ENCODE data around the gene DNAH7. TPM values are rescaled to one million over a fixed set of nuclear protein-coding genes. Genes with fewer than 3 reads are reported as not detected.

Gene DNAH7
- total RNA-seq, 6 experiments from 2014 or later = 0.05 to 0.41 (median 0.23) TPM

DNA sequence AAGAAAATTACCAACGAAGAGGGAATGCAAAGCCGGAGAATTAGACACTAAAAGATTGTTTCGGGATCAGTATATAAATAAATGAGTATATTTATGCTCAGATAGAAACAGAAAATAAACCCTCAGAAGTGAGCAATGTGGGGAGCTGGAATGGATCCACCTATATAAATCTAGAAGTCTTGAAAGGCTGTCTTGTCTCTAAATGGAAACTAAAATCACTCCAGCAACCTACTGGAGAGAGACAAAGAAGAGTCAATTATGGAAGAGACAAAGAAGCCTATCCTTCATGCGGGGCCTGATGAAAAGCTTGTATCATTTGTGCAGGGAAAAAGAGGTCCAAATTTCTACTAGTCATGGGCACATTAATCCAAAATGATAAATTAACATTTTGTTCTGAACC, 158.1 kb downstream of the DNAH7 start:
- no peak for DNase-seq
- H3K9me3 Mint-ChIP-seq = no peaks in the 10 kb centered on the region
- H3K4me3 Mint-ChIP-seq = no peak overlapping the region
- H3K36me3 Mint-ChIP-seq (ENCODE audit: low read depth) = no peaks in the 10 kb centered on the region
- TF ChIP-seq, protein P1, sequence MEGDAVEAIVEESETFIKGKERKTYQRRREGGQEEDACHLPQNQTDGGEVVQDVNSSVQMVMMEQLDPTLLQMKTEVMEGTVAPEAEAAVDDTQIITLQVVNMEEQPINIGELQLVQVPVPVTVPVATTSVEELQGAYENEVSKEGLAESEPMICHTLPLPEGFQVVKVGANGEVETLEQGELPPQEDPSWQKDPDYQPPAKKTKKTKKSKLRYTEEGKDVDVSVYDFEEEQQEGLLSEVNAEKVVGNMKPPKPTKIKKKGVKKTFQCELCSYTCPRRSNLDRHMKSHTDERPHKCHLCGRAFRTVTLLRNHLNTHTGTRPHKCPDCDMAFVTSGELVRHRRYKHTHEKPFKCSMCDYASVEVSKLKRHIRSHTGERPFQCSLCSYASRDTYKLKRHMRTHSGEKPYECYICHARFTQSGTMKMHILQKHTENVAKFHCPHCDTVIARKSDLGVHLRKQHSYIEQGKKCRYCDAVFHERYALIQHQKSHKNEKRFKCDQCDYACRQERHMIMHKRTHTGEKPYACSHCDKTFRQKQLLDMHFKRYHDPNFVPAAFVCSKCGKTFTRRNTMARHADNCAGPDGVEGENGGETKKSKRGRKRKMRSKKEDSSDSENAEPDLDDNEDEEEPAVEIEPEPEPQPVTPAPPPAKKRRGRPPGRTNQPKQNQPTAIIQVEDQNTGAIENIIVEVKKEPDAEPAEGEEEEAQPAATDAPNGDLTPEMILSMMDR (IDR thresholded peaks at IDR 0.05) = no peak
- H3K4me1 Mint-ChIP-seq (ENCODE audit: low read depth) = no peaks in the 10 kb centered on the region
- peaks cover 4% of the 10 kb centered on the region for H3K27me3 Mint-ChIP-seq (ENCODE audit: insufficient read depth)
- H3K27ac Mint-ChIP-seq = no peak overlapping the region

GRCh38 chr2:195909926-195910325, 158.7 kb downstream of the DNAH7 start:
- Mint-ChIP-seq H3K4me1 (ENCODE audit: low read depth) (no peaks in the 10 kb centered on the region), H3K4me3 (no peak overlapping the region), H3K9me3 (no peaks in the 10 kb centered on the region), H3K27ac (no peak overlapping the region), H3K27me3 (ENCODE audit: insufficient read depth) (peaks cover 4% of the 10 kb centered on the region), H3K36me3 (ENCODE audit: low read depth) (no peaks in the 10 kb centered on the region)
- TF ChIP-seq, protein P1 (IDR thresholded peaks at IDR 0.05) = no peak
- no peak for DNase-seq

DNA sequence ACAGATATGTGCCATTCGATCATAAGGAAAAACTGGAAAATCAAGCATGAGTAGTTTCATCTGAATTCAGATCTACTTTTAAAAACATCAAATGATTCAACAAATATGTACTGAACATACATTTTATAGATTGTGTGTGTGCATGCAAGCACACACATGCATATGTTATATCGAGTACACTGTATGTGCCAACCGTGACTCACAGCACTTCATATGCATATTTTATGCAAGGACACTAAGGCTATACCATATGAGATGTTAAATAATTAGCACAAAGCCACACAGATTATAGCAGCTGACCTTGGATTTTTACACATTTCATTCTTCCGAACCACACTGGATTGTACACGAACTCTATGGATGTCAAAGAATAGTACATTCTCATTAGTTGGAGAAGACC, 161.2 kb downstream of the DNAH7 start:
- DNase-seq = no peak
- H3K27ac Mint-ChIP-seq = no peak overlapping the region
- TF ChIP-seq, protein P1 (IDR thresholded peaks at IDR 0.05) = no peak
- H3K36me3 Mint-ChIP-seq (ENCODE audit: low read depth) = no peaks in the 10 kb centered on the region
- H3K27me3 Mint-ChIP-seq (ENCODE audit: insufficient read depth) = peaks cover 12% of the 10 kb centered on the region
- H3K9me3 Mint-ChIP-seq = no peaks in the 10 kb centered on the region
- no peaks in the 10 kb centered on the region for H3K4me1 Mint-ChIP-seq (ENCODE audit: low read depth)
- no peak overlapping the region for H3K4me3 Mint-ChIP-seq

DNA sequence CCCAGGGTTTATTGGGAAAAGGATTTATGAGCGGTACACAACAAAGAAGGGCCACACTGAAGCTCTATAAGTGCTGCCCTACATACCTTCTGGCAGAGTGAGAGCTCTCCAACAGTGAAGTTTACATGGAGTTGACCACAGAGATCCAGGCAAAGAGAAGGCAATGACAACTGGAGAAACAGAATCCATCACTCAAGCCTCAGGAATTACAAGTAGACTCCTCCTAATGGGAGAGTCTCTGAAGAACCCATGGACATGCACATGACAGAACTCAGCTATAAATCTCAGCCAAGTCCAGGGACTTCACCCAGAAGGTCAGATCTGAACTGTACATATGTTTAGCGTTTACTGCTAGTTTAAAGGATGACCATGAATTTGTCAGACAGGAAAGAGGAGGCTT, 164.7 kb downstream of the DNAH7 start:
- Mint-ChIP-seq H3K4me3 (no peak overlapping the region), H3K27ac (no peak overlapping the region), H3K36me3 (ENCODE audit: low read depth) (no peaks in the 10 kb centered on the region), H3K9me3 (no peaks in the 10 kb centered on the region), H3K4me1 (ENCODE audit: low read depth) (peaks cover 7% of the 10 kb centered on the region), H3K27me3 (ENCODE audit: insufficient read depth) (peaks cover 12% of the 10 kb centered on the region)
- TF ChIP-seq, protein P1 (IDR thresholded peaks at IDR 0.05) = no peak
- no peak for DNase-seq

DNA sequence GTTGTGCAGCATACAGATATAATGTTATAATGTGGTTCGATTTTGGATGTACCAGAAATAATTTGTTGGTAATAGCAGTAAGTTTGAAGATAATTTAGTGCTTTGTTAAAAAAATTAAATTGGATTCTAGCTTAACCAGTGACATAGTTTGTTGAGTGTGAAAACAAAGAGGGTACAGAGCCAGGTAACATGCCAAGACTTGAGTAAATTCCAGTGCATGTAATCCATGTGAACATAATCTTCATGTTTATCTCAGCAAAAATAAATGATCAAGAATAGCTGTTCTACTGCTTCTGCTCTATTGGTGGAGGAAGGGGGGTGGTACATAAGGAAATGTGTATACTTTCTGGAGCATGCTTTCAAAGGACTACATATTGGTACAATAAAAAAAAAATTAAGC, 165.8 kb downstream of the DNAH7 start:
- Mint-ChIP-seq H3K9me3 (no peaks in the 10 kb centered on the region), H3K27me3 (ENCODE audit: insufficient read depth) (peaks cover 10% of the 10 kb centered on the region), H3K36me3 (ENCODE audit: low read depth) (no peaks in the 10 kb centered on the region), H3K27ac (no peak overlapping the region), H3K4me3 (no peak overlapping the region), H3K4me1 (ENCODE audit: low read depth) (peaks cover 18% of the 10 kb centered on the region)
- no peak for DNase-seq
- TF ChIP-seq, protein P1 (IDR thresholded peaks at IDR 0.05) = no peak

- no peaks in the 10 kb centered on the region for H3K9me3 Mint-ChIP-seq
- TF ChIP-seq, protein P1 (IDR thresholded peaks at IDR 0.05) = no peak
- no peaks in the 10 kb centered on the region for H3K36me3 Mint-ChIP-seq (ENCODE audit: low read depth)
- peaks cover 19% of the 10 kb centered on the region for H3K4me1 Mint-ChIP-seq (ENCODE audit: low read depth)
- H3K27ac Mint-ChIP-seq = peak overlapping the region; percentile 54
- DNase-seq = peak; percentile 13
- H3K27me3 Mint-ChIP-seq (ENCODE audit: insufficient read depth) = peaks cover 9% of the 10 kb centered on the region; the same call in 1 of the 2 replicates
- H3K4me3 Mint-ChIP-seq = peak overlapping the region; percentile 44
Observed at GRCh38 chr2:195899226-195899625, 169.4 kb downstream of the DNAH7 start.

All from HFFc6 (cell line).